LNCAP (cell line): Measurements from ENCODE around the gene MVD.

Experiments used
- TF ChIP-seq, protein P1 (sequence below): fragments of 450-650 bp; IDR thresholded peaks from 2 replicates; pipeline ENCODE4 v1.5.1; 2017; ENCODE audit warnings: mild to moderate bottlenecking

Gene MVD

DNA sequence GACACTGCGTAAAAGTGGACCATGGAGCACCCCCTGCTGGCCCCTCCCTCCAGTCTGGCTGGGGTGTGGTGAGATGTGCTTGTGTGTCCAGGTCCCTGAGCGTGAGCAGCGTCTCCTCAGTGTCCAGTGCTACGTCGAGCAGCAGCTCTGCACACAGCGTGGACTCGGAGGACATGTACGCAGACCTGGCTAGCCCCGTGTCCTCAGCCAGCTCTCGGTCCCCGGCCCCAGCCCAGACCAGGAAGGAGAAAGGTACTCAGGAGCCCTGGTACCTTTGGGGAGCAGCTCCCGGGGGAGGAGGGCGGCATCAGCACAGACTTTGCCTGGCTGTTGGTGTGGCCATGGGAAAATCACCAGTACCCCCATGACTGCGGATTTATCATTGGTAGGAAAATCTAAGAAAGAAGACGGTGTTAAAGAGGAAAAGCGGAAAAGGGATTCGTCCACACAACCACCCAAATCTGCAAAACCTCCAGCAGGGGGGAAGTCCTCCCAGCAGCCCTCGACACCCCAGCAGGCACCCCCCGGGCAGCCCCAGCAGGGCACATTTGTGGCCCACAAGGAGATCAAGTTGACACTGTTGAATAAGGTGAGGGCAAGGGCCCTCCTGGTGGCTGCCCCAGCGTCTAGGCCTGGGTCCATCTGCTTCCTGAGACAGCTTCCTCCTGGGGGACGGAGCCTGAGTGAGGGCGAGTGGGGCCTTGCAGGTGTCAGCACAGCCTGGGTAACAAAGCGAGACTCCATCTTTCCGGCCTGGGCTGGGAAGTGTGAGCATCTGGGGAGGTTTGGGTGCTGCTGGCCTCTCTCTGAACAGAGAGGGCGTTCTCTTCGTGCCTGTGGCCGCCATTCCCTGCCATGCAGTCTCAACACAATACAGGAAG, 35.1 kb downstream of the MVD start:
- TF ChIP-seq, protein P1, sequence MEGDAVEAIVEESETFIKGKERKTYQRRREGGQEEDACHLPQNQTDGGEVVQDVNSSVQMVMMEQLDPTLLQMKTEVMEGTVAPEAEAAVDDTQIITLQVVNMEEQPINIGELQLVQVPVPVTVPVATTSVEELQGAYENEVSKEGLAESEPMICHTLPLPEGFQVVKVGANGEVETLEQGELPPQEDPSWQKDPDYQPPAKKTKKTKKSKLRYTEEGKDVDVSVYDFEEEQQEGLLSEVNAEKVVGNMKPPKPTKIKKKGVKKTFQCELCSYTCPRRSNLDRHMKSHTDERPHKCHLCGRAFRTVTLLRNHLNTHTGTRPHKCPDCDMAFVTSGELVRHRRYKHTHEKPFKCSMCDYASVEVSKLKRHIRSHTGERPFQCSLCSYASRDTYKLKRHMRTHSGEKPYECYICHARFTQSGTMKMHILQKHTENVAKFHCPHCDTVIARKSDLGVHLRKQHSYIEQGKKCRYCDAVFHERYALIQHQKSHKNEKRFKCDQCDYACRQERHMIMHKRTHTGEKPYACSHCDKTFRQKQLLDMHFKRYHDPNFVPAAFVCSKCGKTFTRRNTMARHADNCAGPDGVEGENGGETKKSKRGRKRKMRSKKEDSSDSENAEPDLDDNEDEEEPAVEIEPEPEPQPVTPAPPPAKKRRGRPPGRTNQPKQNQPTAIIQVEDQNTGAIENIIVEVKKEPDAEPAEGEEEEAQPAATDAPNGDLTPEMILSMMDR, result no peak

DNA sequence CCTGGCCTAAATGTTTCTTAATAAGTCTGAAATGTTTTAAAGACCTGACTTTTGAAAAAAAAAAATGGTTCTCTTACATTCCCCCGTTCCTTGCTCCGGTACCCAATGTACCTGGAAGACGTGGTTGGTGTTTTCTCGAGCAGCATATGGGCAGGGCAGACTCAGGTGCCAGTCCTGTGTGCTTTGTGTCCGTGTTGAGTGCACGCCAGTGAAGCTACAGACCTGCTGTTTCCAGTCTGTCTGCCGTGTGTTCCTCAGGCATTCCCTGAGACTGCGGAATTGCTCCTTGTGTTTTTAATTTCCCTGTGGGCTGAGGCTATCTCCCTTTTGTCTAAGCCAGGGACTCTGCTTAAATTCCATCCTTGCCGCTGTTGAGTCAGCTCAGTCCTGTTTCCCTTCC, 36.2 kb downstream of the MVD start:
- TF ChIP-seq, protein P1, result no peak

DNA sequence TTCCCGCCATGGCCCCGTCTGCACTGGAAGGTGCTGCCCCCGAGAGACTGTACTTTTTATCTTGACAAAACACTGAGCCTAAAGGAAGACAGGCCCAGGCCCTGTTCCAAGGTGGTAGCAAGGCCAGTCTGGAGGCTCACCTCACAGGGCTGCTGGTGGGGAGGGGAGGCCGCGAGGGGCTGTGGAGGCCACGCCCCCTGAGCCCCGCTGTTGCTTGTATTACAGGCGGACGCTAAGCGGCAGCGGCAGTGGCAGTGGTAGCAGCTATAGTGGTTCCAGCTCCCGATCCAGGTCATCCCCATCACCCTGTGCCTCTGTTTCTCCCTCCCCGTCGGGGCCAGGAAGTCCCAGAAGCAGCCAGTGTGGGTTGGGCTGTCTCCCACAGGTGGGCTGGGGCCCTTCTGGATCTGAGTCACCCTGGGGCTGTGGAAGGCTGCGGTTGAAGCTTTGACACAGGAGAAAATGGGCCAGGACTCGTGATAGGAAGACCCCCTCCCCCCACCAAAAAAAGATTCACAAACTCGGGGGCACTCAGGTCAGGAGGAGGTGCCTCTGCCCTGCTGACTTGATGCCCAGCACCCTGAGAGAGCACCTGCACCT, 37.8 kb downstream of the MVD start:
- TF ChIP-seq, protein P1, result no peak

DNA sequence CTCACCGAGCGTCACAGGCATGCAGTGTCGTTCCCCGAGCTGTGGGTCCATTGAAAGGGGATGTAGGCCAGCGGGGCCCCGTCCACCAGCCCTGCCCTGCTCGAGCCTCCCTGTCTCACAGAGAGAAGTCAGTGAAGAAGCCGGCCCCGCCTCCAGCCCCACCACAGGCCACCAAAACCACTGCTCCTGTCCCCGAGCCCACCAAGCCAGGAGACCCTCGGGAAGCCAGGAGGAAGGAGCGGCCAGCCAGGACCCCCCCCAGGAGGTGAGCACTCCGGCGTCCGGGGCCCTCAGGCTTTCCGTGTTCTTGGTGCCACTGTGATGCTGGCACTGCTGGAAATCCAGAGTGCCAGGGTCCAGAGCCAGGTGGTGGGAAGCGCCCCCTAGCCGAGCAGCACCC, 38.4 kb downstream of the MVD start:
- TF ChIP-seq, protein P1, result no peak

DNA sequence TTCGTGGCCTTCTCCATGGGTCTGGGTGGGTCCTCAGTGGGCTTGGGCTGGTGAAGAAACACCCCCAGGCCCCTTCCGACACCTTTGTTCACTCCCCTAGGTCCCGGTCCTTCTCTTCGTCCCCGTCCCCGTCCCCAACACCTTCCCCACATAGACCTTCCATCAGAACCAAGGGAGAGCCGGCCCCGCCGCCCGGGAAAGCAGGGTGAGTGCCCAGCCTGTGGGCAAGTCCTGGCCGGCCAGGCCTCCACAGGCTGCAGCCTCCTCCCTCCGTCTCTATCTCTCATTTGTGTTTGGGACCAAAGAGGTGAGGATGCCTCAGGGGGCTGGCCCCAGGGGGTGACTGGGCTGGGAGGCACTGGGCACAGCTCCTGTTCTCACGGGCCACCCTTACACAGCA, 39.0 kb downstream of the MVD start:
- TF ChIP-seq, protein P1, result no peak

DNA sequence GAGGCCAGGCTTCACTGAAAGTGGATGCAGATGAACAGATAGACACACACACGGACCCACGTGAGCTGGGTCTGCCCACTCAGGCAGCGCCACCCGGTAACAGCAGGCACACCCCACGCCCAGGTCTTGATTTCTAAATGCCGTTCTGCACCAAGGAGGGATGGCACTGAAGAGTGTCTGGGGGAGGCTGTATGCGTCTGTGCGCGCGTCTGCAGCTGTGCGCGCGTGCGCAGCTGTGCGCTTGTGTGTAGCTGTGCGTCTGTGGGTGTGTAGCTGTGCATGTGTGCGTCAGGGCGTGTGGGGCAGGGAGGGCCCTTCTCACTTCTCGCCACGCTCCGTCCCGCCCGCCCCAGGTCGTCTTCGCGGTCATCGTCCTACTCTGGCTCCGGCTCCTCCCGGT, 40.0 kb downstream of the MVD start:
- TF ChIP-seq, protein P1, result no peak

DNA sequence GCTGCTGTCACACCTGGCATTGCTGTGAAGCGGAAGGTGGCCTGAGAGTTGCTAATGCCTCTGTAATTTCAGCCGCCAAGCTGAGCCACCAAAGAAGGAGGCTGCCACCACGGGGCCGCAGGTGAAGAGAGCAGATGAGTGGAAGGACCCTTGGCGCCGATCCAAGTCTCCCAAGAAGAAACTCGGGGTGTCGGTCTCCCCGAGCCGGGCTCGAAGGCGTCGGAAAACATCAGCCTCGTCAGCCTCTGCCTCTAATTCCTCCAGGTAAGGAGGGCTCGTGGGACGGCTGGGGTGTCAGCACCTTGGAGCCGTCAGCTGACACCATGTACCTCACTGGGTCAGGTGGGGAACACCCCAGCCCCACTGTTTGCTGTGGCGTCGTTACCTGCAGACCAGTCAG, 40.8 kb downstream of the MVD start:
- TF ChIP-seq, protein P1, result no peak
